HuH-7.5 (cell line): ENCODE results near the gene SLAMF7.
"Not testable (repeated sequence)": the region's sequence is repeated elsewhere in the genome, so short reads cannot be mapped to it uniquely, and the experiment has no call there.

Source experiments
- DNase-seq: peaks from one replicate; pipeline ENCODE4 v3.0.0; 2011; ENCODE audit warnings: low spot score

The SLAMF7 gene

GRCh38 chr1:160739098-160739511 lies at the start of gene SLAMF7:
Gene SLAMF7 (plus strand): TSS chr1:160739247. CDS start chr1:160739302, 55 bp downstream.
- no peak for DNase-seq

GRCh38 chr1:160692390-160692789 lies 46.7 kb upstream of the SLAMF7 start:
- DNase-seq = not testable (repeated sequence)

- DNase-seq = no peak
Observed at GRCh38 chr1:160702100-160702499, 36.9 kb upstream of the SLAMF7 start.

GRCh38 chr1:160704250-160704649 lies 34.8 kb upstream of the SLAMF7 start:
- DNase-seq = no peak

GRCh38 chr1:160705212-160705621 lies 33.8 kb upstream of the SLAMF7 start:
- not testable (repeated sequence) for DNase-seq

- no peak for DNase-seq
Observed at GRCh38 chr1:160705742-160706141, 33.3 kb upstream of the SLAMF7 start.

GRCh38 chr1:160706526-160707235 lies 32.4 kb upstream of the SLAMF7 start:
- no peak for DNase-seq

- no peak for DNase-seq
Observed at GRCh38 chr1:160707236-160708064, 31.6 kb upstream of the SLAMF7 start.

- no peak for DNase-seq
Observed at GRCh38 chr1:160708118-160708517, 30.9 kb upstream of the SLAMF7 start.

GRCh38 chr1:160708801-160709200 lies 30.2 kb upstream of the SLAMF7 start:
- no peak for DNase-seq

- no peak for DNase-seq
Observed at GRCh38 chr1:160709715-160710114, 29.3 kb upstream of the SLAMF7 start.

GRCh38 chr1:160710517-160711252 lies 28.4 kb upstream of the SLAMF7 start:
- DNase-seq = no peak

- no peak for DNase-seq
Observed at GRCh38 chr1:160711276-160711601, 27.8 kb upstream of the SLAMF7 start.

- no peak for DNase-seq
Observed at GRCh38 chr1:160711602-160712311, 27.3 kb upstream of the SLAMF7 start, which contains the start of gene CD48. Gene CD48 (minus strand): TSS chr1:160711822. CDS start chr1:160711763, 59 bp downstream.

- not testable (repeated sequence) for DNase-seq
Observed at GRCh38 chr1:160712525-160713080, 26.4 kb upstream of the SLAMF7 start.

- no peak for DNase-seq
Observed at GRCh38 chr1:160713161-160713560, 25.9 kb upstream of the SLAMF7 start.

- DNase-seq = not testable (repeated sequence)
Observed at GRCh38 chr1:160714034-160714648, 24.9 kb upstream of the SLAMF7 start.

GRCh38 chr1:160716013-160716412 lies 23.0 kb upstream of the SLAMF7 start:
- DNase-seq = no peak

- DNase-seq = no peak
Observed at GRCh38 chr1:160717306-160717705, 21.7 kb upstream of the SLAMF7 start.

GRCh38 chr1:160718210-160718609 lies 20.8 kb upstream of the SLAMF7 start:
- DNase-seq = no peak
